Spleen (tissue), 11 donors: Measurements from ENCODE around the gene SEC22C. TPM values are rescaled to one million over a fixed set of nuclear protein-coding genes. Genes with fewer than 3 reads are reported as not detected.
A peak's percentile ranks its signal among the peaks of the same experiment; 100 is the strongest.

Source experiments
- DNase-seq: peaks from one replicate; pipeline ENCODE4 v3.0.0-alpha.2; 2020
- H3K27ac ChIP-seq, 8 donors: fragments of 200-600 bp; sonication (generic) in 7 of 8; 1 replicate in 4 of 8; 2 replicates in 4 of 8; pipeline versions ENCODE4 v1.5.0 to v1.8.0; 2016 to 2021; ENCODE audit warnings: inconsistent platforms in 4 of 8, mild to moderate bottlenecking in 4 of 8, moderate library complexity in 1 of 8
- H3K27me3 ChIP-seq, 7 donors: fragments of 200-600 bp; sonication (generic) in 6 of 7; replicated peaks in 1 of 7; 1 replicate in 4 of 7; 2 replicates in 3 of 7; pipeline versions ENCODE4 v1.5.0 to v1.8.0; 2016 to 2021; ENCODE audit warnings: inconsistent platforms in 3 of 7, mild to moderate bottlenecking in 1 of 7
- H3K36me3 ChIP-seq, 6 donors: fragments of 200-600 bp; sonication (generic) in 5 of 6; 1 replicate in 4 of 6; 2 replicates in 2 of 6; pipeline versions ENCODE4 v1.5.0 to v1.8.0; 2016 to 2021; ENCODE audit warnings: inconsistent platforms in 2 of 6
- H3K4me1 ChIP-seq, 6 donors: fragments of 200-600 bp; sonication (generic) in 5 of 6; 1 replicate in 3 of 6; 2 replicates in 3 of 6; pipeline versions ENCODE4 v1.5.0 to v1.8.0; 2016 to 2021; ENCODE audit warnings: inconsistent platforms in 3 of 6
- H3K4me3 ChIP-seq, 8 donors: fragments of 200-600 bp; sonication (generic) in 7 of 8; 1 replicate in 4 of 8; 2 replicates in 4 of 8; pipeline versions ENCODE4 v1.5.0 to v1.8.0; 2016 to 2021; ENCODE audit warnings: inconsistent platforms in 4 of 8, mild to moderate bottlenecking in 4 of 8, moderate library complexity in 2 of 8
- H3K9me3 ChIP-seq, 8 donors: fragments of 200-600 bp; sonication (generic) in 7 of 8; 1 replicate in 4 of 8; 2 replicates in 4 of 8; pipeline versions ENCODE4 v1.5.0 to v1.8.0; 2016 to 2021; ENCODE audit warnings: inconsistent platforms in 4 of 8
- CTCF ChIP-seq, 11 experiments: fragments of 200-600 bp in 7 of 11; fragments of 450-650 bp in 4 of 11; sonication (generic) in 4 of 11; IDR thresholded peaks in 8 of 11; conservative IDR thresholded peaks in 3 of 11; 1 replicate in 7 of 11; 2 replicates in 4 of 11; pipeline versions ENCODE4 v1.4.0 to v1.8.0; 2016 to 2021; ENCODE audit warnings: antibody characterized with exemption in 11 of 11, inconsistent platforms in 4 of 11, mild to moderate bottlenecking in 1 of 11
- POLR2A ChIP-seq, 3 donors: fragments of 450-650 bp; IDR thresholded peaks; one replicate each; pipeline ENCODE4 v1.5.1; 2017; ENCODE audit warnings: antibody characterized with exemption in 3 of 3, mild to moderate bottlenecking in 1 of 3
- POLR2AphosphoS5 ChIP-seq, 3 donors: sonication (generic); formaldehyde crosslinking; IDR thresholded peaks; one replicate each; pipeline ENCODE4 v1.5.1; 2017; ENCODE audit warnings: antibody characterized with exemption in 3 of 3
- WGBS, 5 donors: extraction: QIAGEN DNeasy Blood & Tissue Kit in 3 of 5; methylation state at CpG; one replicate each; pipeline versions ENCODE4 v1.1.5 to v1.1.7; 2013 to 2018; 5-methylcytosine and 5-hydroxymethylcytosine counted together
- intact Hi-C: fragments of 100-400 bp; cut with DNase I; formaldehyde crosslinking; loops from one replicate; pipeline ENCODE4 v1.15.0; 2023; ENCODE audit warnings: low total_unique reads
- polyA plus RNA-seq, 3 donors: library from polyadenylated mRNA; stranded (reverse); fragments of 200-250 nt; gene quantifications; one replicate each; pipeline ENCODE4 v1.2.1, GENCODE V29; 2013
- total RNA-seq, 7 donors: library from RNA; depleted of rRNA in 3 of 7; stranded (reverse); fragments of >200 nt in 3 of 7; fragmentation: NEBNext Ultra II Directional in 4 of 7; extraction: Animal tissue kit (Norgen Biotek cat#: 25700) in 4 of 7; gene quantifications; one replicate each; pipeline versions ENCODE4 v1.1.0 to v1.2.1, GENCODE V29; 2016 to 2021
- donor health status: healthy with polysubstance abuse.
- donor health status: DM: no; HTN: no; CAD: no; lungs with moderate emphysema.
- donor health status: DM: no; HTN: no; CAD: no.
- donor health status: Bipolar disorder and iron deficiency.
- donor health status: healthy.
- donor health status: DM: no; HTN: no; CAD: no.
- donor health status: DM: yes; HTN: yes; CAD: no.

The SEC22C gene
- total and polyA plus RNA-seq, 10 donors, result 13.5 to 58.2 (median 37.8) TPM

- Histone ChIP-seq H3K4me1 (peaks cover 0 to 21% (median 2%) of the 10 kb centered on the region in 6 donors), H3K4me3 (no peak overlapping the region), H3K36me3 (peaks cover 0 to 6% (median 0%) of the 10 kb centered on the region in 6 donors), H3K9me3 (no peaks in the 10 kb centered on the region), H3K27ac (peak overlapping the region in 2 of 8 donors; percentile 30), H3K27me3 (no peaks in the 10 kb centered on the region)
- DNase-seq, result no peak
- intact Hi-C loops, result no loop called here
- WGBS, 5 donors, result 62 to 83% (median 70%) methylated on average over 2 of the region's 2 CpGs
- TF ChIP-seq POLR2A (IDR thresholded peaks at IDR 0.05) (no peak), POLR2AphosphoS5 (IDR thresholded peaks at IDR 0.05) (no peak), CTCF (IDR thresholded peaks at IDR 0.05 in 8 of 11, conservative IDR thresholded peaks at IDR 0.05 in 3 of 11) (no peak)
Measured at GRCh38 chr3:42515976-42516375, 65.8 kb downstream of the SEC22C start.

GRCh38 chr3:42515391-42515916 is 66.3 kb downstream of the SEC22C start:
- TF ChIP-seq POLR2A (IDR thresholded peaks at IDR 0.05), result no peak
- TF ChIP-seq POLR2AphosphoS5 (IDR thresholded peaks at IDR 0.05), result no peak
- WGBS, 5 donors, result 84 to 92% (median 90%) methylated on average over 6 to 12 of the region's 12 CpGs
- Histone ChIP-seq H3K27ac (peak overlapping the region in 1 of 8 donors; percentile 30), H3K4me3 (no peak overlapping the region), H3K4me1 (peaks cover 0 to 15% (median 2%) of the 10 kb centered on the region in 6 donors), H3K36me3 (peaks cover 0 to 6% (median 0%) of the 10 kb centered on the region in 6 donors), H3K27me3 (no peaks in the 10 kb centered on the region), H3K9me3 (no peaks in the 10 kb centered on the region)
- DNase-seq, result peak; percentile 65
- intact Hi-C loops, result no loop called here

- H3K4me1 ChIP-seq, result peaks cover 0 to 10% (median under 1%) of the 10 kb centered on the region in 6 donors
- peaks cover 0 to 6% (median 0%) of the 10 kb centered on the region in 6 donors for H3K36me3 ChIP-seq
Measured at GRCh38 chr3:42514876-42515275, 66.9 kb downstream of the SEC22C start.

GRCh38 chr3:42513521-42513920 is 68.2 kb downstream of the SEC22C start:
- intact Hi-C loops, result no loop called here
- peaks cover 0 to 7% (median 0%) of the 10 kb centered on the region in 6 donors for H3K4me1 ChIP-seq
- no peaks in the 10 kb centered on the region for H3K9me3 ChIP-seq
- H3K36me3 ChIP-seq, result peaks cover 0 to 6% (median 0%) of the 10 kb centered on the region in 6 donors
- H3K27ac ChIP-seq, result no peak overlapping the region
- no peaks in the 10 kb centered on the region for H3K27me3 ChIP-seq
- peak; percentile 61 for DNase-seq
- TF ChIP-seq CTCF (IDR thresholded peaks at IDR 0.05 in 8 of 11, conservative IDR thresholded peaks at IDR 0.05 in 3 of 11) (no peak), POLR2A (IDR thresholded peaks at IDR 0.05) (no peak), POLR2AphosphoS5 (IDR thresholded peaks at IDR 0.05) (no peak)
- 91 to 98% (median 93%) methylated on average over 2 to 6 of the region's 6 CpGs for WGBS, 5 donors
- no peak overlapping the region for H3K4me3 ChIP-seq

More at GRCh38 chr3:42514876-42515275, 66.9 kb downstream of the SEC22C start:
- Histone ChIP-seq H3K4me3 (no peak overlapping the region), H3K27ac (no peak overlapping the region), H3K9me3 (no peaks in the 10 kb centered on the region), H3K27me3 (no peaks in the 10 kb centered on the region)
- DNase-seq, result peak; percentile 52
- no peak for TF ChIP-seq POLR2A (IDR thresholded peaks at IDR 0.05)
- 53 to 80% (median 75%) methylated on average over 4 of the region's 4 CpGs for WGBS, 5 donors
- intact Hi-C loops, result no loop called here

- DNase-seq, result no peak
- H3K4me3 ChIP-seq, result no peak overlapping the region
- WGBS, 5 donors, result 90 to 98% (median 94%) methylated on average over 2 to 3 of the region's 3 CpGs
- TF ChIP-seq POLR2AphosphoS5 (IDR thresholded peaks at IDR 0.05), result no peak
- TF ChIP-seq POLR2A (IDR thresholded peaks at IDR 0.05), result no peak
- TF ChIP-seq CTCF (IDR thresholded peaks at IDR 0.05 in 8 of 11, conservative IDR thresholded peaks at IDR 0.05 in 3 of 11), result no peak
- no peaks in the 10 kb centered on the region for H3K27me3 ChIP-seq
- no peaks in the 10 kb centered on the region for H3K9me3 ChIP-seq
- H3K4me1 ChIP-seq, result peaks cover 0 to 11% (median 0%) of the 10 kb centered on the region in 6 donors
- H3K27ac ChIP-seq, result no peak overlapping the region
- intact Hi-C loops, result no loop called here
- H3K36me3 ChIP-seq, result peaks cover 0 to 6% (median 0%) of the 10 kb centered on the region in 6 donors
Measured at GRCh38 chr3:42513121-42513520, 68.6 kb downstream of the SEC22C start.
